Activated CD8-positive, alpha-beta memory T cell treated with anti-CD3 and anti-CD28 coated beads for 1 hour (primary cell): ENCODE data around the gene SEPTIN5.
"Not testable (repeated sequence)": the region's sequence is repeated elsewhere in the genome, so short reads cannot be mapped to it uniquely, and the experiment has no call there.

Experiments used
- DNase-seq, 2 donors: peaks; one replicate each; pipeline ENCODE4 v3.0.0-alpha.2; 2020; ENCODE audit warnings: low read depth in 1 of 2; ENCODE audit errors: extremely low read depth in 1 of 2

Gene SEPTIN5

DNA sequence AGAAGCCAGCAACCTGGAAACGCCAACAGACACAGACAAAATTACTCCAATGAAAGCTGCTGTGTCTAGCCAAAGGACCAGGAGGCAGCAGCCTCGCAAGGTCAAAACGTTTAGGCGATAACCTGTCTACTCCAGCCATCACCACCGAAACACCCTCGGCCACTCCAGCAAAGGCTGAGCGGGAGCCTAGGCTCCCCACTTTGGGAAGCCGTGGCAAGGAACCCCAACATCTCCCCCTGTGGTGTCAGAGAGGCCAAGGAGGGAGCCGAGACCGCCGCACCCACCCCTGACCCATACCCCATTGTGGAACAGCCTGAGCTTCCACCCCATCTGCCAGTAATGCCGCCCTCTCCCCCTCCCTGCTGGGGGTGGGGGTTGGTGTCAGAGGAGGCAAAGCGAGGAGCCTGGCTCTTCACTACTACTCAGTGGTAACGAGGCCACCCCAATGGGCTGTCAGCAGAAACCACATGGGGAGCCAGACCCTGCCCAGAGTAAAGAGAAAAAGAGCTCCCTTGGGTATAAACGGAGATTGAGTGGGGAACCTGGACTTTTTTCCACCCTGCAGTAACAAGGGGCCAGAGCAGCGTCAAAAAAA lies 33.9 kb upstream of the SEPTIN5 start:
- DNase-seq = no peak

- no peak for DNase-seq
These were observed 33.1 kb upstream of the SEPTIN5 start for GRCh38 chr22:19680911-19681862.

DNA sequence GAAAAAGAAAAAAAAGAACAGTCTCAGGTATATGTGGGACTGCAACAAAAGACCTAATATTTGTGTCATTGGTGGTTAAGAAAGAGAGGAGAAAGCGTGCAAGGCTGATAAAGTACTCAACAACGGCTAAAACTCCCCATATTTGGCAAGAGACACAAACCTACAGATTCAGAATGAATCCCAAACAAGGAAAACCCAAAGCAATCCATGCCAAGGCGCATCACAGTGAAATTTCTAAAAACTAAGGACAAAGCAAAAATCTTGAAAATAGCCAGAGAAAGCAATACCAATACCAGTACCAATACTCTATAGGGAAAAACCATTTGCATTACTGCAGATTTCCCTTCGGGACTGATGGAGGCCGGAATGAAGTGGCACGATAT lies 32.4 kb upstream of the SEPTIN5 start:
- no peak for DNase-seq

DNA sequence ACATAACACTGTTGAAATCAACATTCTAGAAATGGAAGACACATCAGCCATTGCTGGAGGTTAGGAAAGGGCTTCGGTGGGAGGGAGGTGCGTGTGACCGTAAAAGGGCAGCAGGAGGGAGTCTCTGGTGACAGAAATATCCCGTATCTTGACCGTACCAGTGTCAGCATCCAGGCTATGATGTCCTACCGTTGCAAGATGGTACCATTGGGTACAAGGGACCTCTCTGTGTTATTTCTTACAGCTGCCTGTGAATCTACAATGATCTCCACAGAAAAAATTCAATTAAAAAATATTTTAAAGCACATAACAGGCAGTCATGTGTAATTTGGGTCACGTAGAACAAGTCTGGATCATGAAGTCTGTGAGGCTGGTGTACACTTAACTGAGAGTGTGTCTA lies 27.4 kb upstream of the SEPTIN5 start:
- DNase-seq = no peak

- DNase-seq = no peak
These were observed 26.6 kb upstream of the SEPTIN5 start for GRCh38 chr22:19687561-19688300.

- no peak for DNase-seq
These were observed 25.7 kb upstream of the SEPTIN5 start for GRCh38 chr22:19688301-19689290.

GRCh38 chr22:19689408-19689807 lies 24.9 kb upstream of the SEPTIN5 start:
- DNase-seq = no peak

GRCh38 chr22:19691007-19691720 lies 23.1 kb upstream of the SEPTIN5 start:
- no peak for DNase-seq

DNA sequence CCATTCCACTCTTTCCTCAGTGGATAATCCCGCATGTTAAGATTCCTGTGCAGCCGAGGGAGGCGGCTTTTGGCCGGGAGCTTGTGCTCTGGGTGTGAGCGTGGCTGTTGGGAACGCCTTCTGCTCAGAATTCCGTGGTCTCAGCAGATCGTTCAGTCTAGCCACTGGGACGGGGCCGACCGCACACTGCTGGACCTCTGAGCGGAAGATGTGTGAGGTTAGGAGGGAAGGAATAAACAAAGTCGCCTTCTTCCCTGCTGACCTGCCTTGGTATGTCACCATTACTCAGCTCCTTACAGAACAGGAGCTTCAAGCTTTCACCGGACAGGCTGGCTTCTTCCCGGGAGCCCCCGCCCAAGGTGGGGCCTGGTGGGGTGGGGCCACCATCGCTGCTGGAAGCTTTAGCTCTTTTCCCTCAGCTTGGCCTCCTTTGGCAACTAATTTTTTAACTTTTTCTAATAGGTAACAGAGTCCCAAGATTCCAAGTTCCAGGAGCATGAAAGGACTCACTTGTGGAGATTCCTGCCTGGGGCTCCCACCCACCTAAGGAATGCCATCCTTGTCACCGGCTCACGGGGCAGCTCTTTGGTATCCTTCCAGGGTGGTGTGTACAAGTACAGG lies 22.5 kb upstream of the SEPTIN5 start:
- no peak for DNase-seq

DNA sequence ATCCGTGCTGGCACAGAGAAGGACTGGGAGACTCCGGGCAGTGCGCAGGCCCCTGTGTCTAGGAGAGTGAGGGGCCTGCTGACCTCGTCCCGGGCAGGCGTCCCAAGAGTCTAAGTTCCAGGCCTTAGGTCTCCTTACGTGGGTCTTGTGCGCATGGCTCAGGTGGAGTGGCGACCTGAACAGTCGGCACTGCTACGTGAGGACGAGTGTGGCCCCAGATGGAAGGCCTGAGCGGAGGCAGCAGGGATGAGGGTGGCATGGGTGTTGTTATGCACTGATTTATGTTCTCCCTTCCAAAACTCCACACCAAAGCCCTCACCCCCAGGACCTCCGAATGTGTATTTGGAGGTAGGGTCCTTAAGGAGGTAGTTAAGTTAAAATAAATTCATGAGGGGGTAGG lies 20.7 kb upstream of the SEPTIN5 start:
- DNase-seq = no peak

GRCh38 chr22:19693981-19694670 lies 20.2 kb upstream of the SEPTIN5 start:
- DNase-seq = no peak

- DNase-seq = no peak
These were observed 19.6 kb upstream of the SEPTIN5 start for GRCh38 chr22:19694696-19695095.

DNA sequence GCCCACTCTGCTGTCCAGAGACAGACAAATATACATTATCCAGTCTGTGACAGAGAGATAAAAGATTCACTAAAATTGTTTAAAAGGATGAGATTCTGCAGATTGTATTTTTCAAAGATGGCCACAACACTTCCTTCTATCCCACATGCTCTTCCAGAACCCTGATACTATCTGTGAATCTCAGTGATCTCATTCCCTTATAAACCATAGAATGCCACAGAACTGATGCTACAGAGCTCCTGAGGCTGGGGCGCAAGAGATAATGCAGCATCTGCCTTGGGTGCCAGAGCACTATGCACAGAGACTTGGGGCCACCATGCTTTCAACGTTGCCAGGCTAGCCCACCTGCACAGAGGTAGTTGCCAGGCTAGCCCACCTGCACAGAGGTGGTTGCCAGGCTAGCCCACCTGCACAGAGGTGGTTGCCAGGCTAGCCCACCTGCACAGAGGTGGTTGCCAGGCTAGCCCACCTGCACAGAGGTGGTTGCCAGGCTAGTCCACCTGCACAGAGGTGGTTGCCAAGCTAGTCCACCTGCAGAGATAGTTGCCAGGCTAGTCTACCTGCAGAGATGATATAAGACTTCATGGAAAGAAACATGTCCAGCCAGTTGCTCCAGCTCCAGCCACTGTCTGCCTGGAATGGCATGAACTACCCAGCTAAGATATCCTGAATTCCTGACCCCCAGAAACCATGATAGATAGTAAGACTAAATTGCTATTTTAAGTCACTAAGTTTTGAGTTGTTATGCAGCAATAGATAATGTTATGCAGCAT lies 17.6 kb upstream of the SEPTIN5 start:
- no peak for DNase-seq

GRCh38 chr22:19697871-19698270 lies 16.4 kb upstream of the SEPTIN5 start:
- not testable (repeated sequence) for DNase-seq

DNA sequence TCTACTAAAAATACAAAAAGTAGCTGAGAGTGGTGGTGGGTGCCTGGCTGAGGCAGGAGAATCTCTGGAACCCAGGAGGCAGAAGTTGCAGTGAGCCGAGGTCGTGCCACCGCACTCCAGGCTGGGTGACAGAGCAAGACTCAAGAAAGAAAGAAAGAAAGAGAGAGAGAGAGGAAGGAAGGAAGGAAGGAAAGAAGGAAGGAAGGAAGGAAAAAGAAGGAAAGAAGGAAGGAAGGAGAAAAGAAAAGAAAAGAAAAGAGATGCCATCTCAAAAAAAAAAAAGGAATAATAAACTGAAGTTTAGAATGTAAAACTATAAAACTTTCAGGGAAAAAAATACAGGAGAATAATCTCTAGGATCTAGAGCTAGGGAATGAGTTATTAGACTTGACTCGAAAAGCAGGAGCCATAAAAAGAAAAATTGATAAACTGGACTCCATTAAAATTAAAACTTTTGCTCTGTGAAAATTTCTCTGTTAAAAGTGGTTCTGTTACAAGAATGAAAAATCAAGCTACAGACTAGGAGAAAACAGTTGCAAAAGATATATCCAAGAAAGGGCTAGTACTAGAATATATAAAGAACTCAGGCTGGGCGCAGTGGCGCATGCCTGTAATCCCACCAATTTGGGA lies 13.4 kb upstream of the SEPTIN5 start:
- no peak for DNase-seq

DNA sequence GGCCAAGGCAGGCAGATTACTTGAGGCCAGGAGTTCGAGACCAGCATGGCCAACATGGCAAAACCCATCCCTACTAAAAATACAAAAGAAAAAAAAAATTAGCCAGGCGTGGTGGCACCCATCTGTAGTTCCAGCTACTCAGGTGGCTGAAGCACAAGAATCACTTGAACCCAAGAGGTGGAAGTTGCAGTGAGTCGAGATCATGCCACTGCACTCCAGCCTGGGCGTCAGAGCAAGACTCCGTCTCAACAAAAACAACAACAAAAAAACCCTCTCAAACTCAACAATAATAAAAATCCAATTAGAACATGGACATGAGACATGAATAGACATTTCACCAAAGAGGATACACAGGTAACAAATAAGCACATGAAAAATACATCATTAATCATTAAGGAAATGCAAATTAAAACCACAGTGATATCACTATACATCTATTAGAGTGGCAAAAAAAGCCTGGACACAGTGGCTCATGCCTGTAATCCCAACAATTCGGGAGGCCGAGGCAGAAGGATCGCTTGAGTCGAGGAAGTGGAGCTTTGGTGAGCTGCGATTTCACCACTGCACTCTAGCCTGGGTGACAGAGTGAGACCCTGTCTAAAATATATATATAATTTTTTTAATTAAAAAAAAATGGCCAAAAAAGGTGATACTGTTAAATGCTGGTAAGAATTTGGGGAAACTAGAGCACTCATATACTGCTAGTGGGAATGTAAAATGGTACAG lies 12.7 kb upstream of the SEPTIN5 start:
- DNase-seq = no peak

DNA sequence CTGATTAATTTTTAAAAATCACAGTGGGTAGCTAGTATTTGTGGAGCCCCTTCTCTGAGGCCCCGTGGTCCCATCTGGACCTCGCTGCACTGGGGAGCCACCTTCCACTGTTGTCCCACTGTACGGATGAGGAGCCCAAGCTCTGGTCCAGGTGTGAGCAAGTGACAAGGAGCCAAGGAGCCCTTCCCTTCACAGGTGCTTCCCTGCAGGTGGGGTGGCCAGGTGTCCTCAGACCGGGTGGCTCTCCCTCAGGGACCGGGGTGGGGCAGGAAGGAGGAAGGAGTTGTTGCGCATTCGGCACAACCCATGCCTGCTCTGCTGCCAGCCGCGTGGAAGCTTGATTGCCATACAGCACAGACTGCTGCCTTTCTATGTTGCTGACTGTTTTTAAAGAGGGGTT lies 10.4 kb upstream of the SEPTIN5 start:
- DNase-seq = no peak
